Fibroblast of skin of left quadriceps (primary cell): ENCODE data around the gene PQBP1.

Experiments used
- DNase-seq, 2 experiments: peaks; one replicate each; pipeline ENCODE4 v3.0.0-alpha.2; 2013; ENCODE audit warnings: low read depth in 2 of 2

PQBP1 gene

DNA sequence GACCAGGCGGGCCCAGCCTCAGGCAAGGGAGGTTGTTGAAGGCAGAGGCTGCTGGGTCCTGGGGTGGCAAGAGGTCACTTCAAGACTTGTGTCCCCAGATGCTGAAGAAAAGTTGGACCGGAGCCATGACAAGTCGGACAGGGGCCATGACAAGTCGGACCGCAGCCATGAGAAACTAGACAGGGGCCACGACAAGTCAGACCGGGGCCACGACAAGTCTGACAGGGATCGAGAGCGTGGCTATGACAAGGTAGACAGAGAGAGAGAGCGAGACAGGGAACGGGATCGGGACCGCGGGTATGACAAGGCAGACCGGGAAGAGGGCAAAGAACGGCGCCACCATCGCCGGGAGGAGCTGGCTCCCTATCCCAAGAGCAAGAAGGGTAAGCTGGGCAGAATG, 4.4 kb downstream of the PQBP1 start:
- DNase-seq, result no peak

GRCh38 chrX:48902776-48903175, 5.0 kb downstream of the PQBP1 start:
- no peak for DNase-seq

DNA sequence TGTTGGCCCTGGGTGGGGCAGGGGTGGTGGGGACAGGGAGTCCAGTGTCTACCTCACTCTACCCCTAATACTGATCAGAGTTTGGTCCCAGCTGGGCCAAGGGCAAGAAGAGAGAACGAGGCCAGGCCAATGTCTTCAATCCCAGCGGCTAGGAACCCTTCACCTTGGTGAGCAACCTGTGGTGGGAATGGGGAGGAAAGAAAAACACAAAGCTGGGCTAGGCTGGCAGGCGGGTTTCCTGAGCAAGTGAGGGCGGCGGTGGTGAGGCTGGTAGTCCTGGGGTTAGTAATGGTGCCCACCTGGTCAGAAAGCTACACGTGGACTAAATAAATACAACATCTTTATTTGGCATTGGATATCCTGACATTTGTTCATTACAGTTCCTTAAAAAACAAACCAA, 5.6 kb downstream of the PQBP1 start:
- DNase-seq, result no peak

DNA sequence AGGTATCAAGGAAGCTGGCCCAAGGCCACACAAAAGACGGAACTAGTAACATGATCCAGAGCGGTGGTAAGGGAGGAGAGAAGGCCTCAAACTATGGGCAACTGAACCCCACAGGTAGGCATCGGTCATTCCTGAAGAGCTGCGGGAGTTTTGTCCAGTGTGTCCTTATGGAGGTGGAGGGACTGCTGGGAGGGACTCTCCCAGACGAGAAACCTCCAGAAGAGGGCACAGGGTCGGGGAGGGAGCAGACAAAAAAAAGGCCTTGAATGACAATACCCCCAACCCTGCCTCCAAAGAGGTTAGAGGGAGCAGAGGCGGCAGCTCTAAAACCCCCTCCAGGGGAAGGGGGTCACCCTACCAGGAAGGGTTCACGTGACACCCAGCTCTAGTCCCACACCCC, 6.5 kb downstream of the PQBP1 start:
- DNase-seq, result no peak

- no peak for DNase-seq
These were observed 6.9 kb downstream of the PQBP1 start for GRCh38 chrX:48904626-48905025.

- DNase-seq, result no peak
These were observed 7.5 kb downstream of the PQBP1 start for GRCh38 chrX:48905090-48905790.

DNA sequence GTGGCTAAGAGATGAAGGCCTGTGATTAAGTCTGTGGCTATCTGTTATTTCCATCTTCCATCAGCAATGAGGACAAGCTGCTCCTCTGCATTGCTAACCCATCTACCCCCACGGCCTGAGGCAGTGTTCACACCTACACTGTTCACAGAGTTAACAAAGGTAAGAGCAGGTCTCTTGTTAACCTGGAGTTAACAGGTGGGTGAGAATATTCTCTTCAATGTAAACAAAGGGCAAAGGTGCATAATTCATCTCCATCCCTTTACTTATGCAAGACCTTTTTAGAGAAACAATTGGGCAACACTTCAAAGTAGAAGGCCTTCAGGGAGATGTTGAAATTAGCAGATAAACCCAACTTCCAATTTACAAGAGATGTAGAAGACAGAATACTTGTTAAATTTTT, 10.9 kb downstream of the PQBP1 start:
- no peak for DNase-seq

DNA sequence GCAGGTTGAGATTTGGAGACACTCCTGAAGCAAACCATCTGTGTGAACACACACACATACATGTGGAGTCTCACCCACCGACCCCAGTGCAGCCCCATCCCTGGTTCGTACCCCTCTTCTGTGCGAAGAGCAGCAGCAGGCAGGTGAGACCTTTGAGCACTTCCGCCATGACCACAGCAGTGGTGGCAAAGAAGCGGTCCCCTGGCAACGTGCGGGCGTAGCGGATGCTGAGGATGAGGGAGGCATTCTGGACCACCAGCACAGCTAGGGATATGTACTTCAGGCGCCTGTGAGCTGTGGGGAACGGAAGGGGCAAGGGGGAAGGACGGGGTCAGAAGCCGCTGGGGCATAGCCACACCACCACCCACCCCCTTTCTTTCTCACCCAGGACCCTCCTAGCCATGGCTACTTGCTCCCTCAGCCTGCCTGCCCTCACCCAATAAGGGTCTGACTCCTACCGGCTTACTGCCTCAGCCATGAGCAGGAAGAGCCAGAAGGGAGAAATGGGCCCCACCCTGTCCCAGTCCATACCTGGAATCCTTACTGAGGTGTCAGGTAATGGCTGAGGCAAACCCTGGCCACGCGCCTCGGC, 12.1 kb downstream of the PQBP1 start:
- no peak for DNase-seq

DNA sequence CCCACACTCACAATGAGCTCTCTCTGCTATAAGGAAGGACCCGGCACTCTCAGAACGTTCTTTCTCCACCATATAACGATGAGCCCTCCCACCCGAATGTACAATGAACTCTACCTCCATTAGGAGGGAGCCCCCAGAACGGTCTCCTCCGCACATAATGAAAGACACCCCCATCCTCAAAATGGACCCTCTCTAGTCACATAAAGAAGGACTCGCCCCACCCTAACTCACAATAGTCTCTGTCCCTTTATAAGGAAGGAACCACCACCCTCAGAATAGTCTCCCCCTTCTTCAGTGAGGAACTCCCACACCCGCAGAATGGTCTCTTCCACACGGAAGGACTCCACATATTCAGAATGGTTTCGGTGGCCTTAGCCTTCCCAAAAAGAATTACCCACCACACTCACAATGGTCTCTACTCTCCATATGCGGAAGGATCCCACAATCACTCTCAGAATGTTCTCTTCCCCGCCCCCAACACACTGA, 13.2 kb downstream of the PQBP1 start:
- DNase-seq, result no peak

- no peak for DNase-seq
These were observed 13.9 kb downstream of the PQBP1 start, which contains the start of gene SLC35A2 for GRCh38 chrX:48911412-48912182. Gene SLC35A2, minus strand, starts transcription at chrX:48911646. Its CDS starts 10 bp downstream, at chrX:48911636.

DNA sequence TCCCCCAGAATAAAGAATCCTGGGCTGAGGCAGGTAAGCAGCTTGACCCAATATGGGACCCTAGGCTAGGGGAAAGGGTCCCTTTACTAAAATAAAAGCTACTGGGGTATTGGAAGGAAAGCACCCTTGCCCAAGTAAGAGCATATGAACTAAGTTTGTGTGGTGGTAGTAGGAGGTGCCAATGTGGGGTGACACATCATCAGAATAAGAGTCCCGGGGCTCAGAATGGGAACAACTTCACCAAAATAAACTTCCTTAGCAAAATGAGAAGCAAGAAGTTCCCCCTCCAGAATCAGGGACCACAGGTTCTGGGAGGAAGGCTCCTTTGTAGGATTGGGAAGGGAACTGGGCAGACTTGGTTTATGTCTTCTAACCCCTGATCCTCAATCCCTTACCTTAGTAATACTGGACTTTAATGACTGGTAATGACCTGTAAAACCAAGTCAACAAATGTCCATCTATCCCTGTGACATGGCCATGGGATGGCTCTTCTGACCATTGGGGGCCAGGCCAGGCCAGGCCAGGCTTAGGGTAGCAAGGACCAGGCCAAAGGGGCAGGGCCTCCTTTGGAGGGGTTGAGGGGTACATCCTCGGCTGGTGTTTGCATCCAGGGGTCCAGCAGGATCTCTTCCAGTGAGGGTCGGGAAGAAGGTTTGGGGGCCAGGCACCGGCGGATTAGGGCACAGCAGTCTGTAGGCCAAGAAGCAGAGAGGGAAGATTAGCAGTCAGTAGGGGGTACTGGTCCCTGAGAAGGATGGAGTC, 16.1 kb downstream of the PQBP1 start:
- DNase-seq, result no peak

GRCh38 chrX:48914593-48915493, 17.1 kb downstream of the PQBP1 start:
- no peak for DNase-seq

DNA sequence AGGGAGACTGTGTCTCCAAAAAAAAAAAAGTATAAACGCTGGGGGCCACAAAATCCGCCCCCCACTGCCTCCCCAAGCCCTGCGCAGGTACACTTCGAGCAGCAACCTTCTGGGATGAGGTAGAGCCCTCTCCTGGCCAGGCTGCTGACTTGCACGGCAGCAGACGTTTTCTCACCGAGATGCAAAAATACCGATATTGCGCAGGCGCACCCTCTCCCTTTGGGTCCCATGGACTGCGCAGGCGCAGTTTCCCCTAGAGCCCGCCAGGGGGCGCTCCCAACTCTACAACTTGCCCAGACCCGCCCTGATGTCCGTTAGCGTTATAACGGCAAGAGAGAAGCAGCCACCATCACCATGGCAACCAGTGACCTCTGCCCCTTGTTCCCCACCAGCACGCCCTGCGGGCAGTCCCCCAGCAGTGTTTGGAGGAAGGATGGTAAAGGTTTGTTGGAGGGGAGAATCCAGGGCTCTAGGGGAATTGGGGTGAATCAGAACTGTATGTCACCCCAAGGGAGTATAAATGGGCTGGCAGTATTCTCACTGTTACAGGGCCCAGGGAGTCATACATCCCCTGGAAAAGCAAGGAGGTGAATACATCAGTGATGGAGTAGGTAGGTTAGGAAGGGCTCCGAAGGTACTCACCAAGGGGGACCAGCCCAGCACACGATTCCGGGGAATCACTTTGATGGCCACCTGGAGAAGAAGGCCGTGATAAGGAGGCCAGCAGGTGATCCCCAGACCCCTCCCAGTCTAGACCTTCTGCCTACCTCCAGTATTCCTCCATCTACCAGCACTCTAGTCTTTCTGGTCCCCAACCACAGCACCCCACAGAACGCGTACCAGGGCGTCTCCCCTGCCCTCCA, 19.6 kb downstream of the PQBP1 start:
- DNase-seq, result peak; percentile 68 to 70

DNA sequence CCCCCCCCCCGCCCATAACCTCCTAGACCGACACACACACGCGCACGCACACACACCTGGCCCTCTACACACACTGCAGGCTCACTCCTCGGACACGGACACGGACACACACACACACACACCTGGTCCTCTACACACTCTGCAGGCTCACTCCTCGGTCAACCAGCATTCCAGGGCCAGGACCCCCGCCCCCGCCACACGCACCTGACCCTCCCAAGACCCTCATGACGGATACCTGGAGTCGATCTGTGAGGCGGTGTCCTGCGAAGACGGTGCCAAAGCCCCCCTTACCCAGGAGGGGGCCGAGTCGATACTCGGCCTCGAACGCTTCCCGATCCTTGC, 20.5 kb downstream of the PQBP1 start:
- no peak for DNase-seq

- DNase-seq, result peak in 1 of 2 experiments; percentile 35
These were observed 21.1 kb downstream of the PQBP1 start, which contains the start of gene PIM2 for GRCh38 chrX:48918643-48919340. Gene PIM2, minus strand, starts transcription at chrX:48919024. Its CDS starts 190 bp downstream, at chrX:48918834.

DNA sequence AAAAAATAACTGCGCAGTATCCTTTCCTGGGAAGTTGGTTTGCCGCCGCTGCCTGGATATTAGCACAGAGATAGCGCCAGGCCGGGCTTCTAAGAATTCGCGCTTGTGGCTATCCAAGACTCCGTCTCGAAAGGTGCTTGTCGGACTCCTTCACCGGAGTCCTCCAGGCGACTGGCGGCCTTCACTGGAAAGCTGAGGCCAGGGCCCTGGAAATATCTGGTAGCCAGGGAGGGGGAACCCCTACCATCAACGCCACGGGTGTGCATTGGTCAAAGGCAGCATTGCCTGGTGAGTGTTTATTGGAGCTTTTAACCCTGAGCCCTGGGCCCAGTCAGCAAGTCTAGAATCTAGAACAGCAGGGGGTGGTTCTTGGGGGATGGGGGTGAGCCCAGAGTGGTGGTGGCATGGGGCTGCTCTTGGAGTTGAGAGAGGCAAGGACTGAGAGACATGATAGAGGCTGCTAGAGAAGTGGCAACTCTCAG, 21.7 kb downstream of the PQBP1 start:
- DNase-seq, result no peak

GRCh38 chrX:48919947-48920717, 22.4 kb downstream of the PQBP1 start:
- DNase-seq, result no peak

DNA sequence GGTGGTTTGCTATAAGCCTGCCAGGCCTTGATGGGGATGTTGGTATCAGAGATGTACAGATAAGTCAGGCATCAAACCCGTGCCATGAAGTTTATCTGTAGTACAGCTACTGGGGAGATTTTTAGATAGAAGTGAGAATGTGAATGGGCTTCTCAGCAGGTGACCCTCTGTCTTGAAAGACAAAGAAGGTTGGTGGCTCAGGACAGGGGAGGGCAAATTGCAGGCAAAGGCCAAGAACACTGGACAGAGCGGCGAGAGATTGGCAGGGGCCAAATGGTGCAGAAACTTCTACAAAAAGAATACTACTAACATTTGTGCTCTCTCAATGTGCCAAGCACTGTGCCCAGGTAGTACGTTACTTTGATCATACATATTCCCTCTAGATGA, 23.0 kb downstream of the PQBP1 start:
- no peak for DNase-seq
